Measurements from ENCODE around the gene NLGN1.

Gene NLGN1

DNA sequence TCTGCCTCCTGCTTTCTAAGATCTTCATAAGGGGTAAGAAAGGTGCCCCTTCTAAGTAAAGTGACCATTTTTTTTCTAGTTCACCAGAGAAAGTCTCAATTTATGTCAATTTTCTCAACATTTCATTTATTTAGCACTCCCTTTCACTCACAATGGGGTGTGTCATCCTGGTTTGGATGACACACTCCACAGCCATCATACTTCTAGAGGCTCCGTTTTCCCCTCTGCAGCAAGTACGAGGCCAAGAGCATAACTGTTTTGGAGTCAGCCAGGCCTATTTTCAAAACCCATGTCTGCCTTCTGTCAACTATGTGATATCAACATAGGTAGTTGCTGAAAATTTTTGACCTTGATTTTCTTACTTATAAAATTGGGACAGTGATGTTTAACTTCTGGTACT is 703.2 kb downstream of the NLGN1 start:
- H3K27ac ChIP-seq (ENCODE audit: low read depth, low read length), result no peak overlapping the region
- no peaks in the 10 kb centered on the region for H3K27me3 ChIP-seq (ENCODE audit: control insufficient read depth in 1 of 2, insufficient read depth in 2 of 2, low read length in 2 of 2)
- H3K36me3 ChIP-seq (ENCODE audit: insufficient read depth, low read length), result no peaks in the 10 kb centered on the region
- no peak overlapping the region for H3K4me3 ChIP-seq (ENCODE audit: low read depth in 1 of 2, low read length in 2 of 2)
- no peak overlapping the region for H3K9ac ChIP-seq (ENCODE audit: low read length)
- no peaks in the 10 kb centered on the region for H3K4me1 ChIP-seq (ENCODE audit: insufficient read depth, low read length)
- H3K9me3 ChIP-seq (ENCODE audit: low read length), result no peaks in the 10 kb centered on the region

GRCh38 chr3:174101244-174101643 is 703.7 kb downstream of the NLGN1 start:
- no peak overlapping the region for H3K4me3 ChIP-seq (ENCODE audit: low read depth in 1 of 2, low read length in 2 of 2)

GRCh38 chr3:174102274-174102673 is 704.7 kb downstream of the NLGN1 start:
- Histone ChIP-seq H3K4me3 (ENCODE audit: low read depth in 1 of 2, low read length in 2 of 2) (no peak overlapping the region), H3K9ac (ENCODE audit: low read length) (no peak overlapping the region), H3K27me3 (ENCODE audit: control insufficient read depth in 1 of 2, insufficient read depth in 2 of 2, low read length in 2 of 2) (no peaks in the 10 kb centered on the region), H3K9me3 (ENCODE audit: low read length) (no peaks in the 10 kb centered on the region), H3K4me1 (ENCODE audit: insufficient read depth, low read length) (no peaks in the 10 kb centered on the region), H3K27ac (ENCODE audit: low read depth, low read length) (no peak overlapping the region), H3K36me3 (ENCODE audit: insufficient read depth, low read length) (no peaks in the 10 kb centered on the region)

More at GRCh38 chr3:174101244-174101643, 703.7 kb downstream of the NLGN1 start:
- Histone ChIP-seq H3K9ac (ENCODE audit: low read length) (no peak overlapping the region), H3K4me1 (ENCODE audit: insufficient read depth, low read length) (no peaks in the 10 kb centered on the region), H3K36me3 (ENCODE audit: insufficient read depth, low read length) (no peaks in the 10 kb centered on the region), H3K9me3 (ENCODE audit: low read length) (no peaks in the 10 kb centered on the region), H3K27me3 (ENCODE audit: control insufficient read depth in 1 of 2, insufficient read depth in 2 of 2, low read length in 2 of 2) (no peaks in the 10 kb centered on the region), H3K27ac (ENCODE audit: low read depth, low read length) (no peak overlapping the region)

DNA sequence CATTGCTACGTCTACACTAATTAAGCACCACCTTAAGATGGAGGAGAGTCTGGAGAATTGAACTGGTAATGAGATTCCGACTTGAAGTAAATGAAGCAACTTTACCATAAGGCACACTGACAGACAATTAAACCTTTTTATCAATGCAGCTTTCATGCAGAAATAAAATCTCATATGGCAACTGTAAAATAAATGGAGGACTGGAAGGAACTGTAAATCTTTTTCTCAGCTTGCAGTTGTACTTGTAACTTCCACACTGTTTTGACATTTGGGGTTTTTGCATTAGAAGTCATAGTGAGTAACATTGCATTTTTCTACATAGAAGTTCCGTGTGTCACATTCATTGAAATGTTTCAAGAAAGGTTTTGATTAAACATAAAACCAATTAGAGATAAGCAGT is 705.3 kb downstream of the NLGN1 start:
- no peaks in the 10 kb centered on the region for H3K27me3 ChIP-seq (ENCODE audit: control insufficient read depth in 1 of 2, insufficient read depth in 2 of 2, low read length in 2 of 2)
- H3K9ac ChIP-seq (ENCODE audit: low read length), result no peak overlapping the region
- H3K4me1 ChIP-seq (ENCODE audit: insufficient read depth, low read length), result no peaks in the 10 kb centered on the region
- no peaks in the 10 kb centered on the region for H3K9me3 ChIP-seq (ENCODE audit: low read length)
- H3K27ac ChIP-seq (ENCODE audit: low read depth, low read length), result no peak overlapping the region
- H3K4me3 ChIP-seq (ENCODE audit: low read depth in 1 of 2, low read length in 2 of 2), result no peak overlapping the region
- no peaks in the 10 kb centered on the region for H3K36me3 ChIP-seq (ENCODE audit: insufficient read depth, low read length)

DNA sequence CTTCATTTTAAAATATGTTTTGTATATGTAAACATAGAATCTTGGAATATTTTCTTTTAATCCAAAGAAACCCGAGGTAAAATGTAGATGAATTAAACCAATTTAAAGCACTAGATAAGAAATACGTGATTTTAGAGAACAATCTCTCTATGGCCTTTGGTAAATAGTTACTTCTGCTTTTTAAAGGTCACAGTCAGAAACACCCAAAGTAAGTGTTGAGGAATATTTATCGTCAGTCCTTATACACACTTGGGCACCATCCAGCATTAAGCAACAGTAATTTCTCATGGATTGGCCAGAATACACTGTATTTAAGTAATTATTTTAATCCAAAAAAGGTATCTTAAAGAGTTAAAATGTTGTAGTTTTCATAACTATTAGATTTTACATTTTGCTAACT is 713.2 kb downstream of the NLGN1 start:
- no peak overlapping the region for H3K9ac ChIP-seq (ENCODE audit: low read length)
- no peaks in the 10 kb centered on the region for H3K4me1 ChIP-seq (ENCODE audit: insufficient read depth, low read length)
- H3K36me3 ChIP-seq (ENCODE audit: insufficient read depth, low read length), result no peaks in the 10 kb centered on the region
- H3K9me3 ChIP-seq (ENCODE audit: low read length), result no peaks in the 10 kb centered on the region
- H3K4me3 ChIP-seq (ENCODE audit: low read depth in 1 of 2, low read length in 2 of 2), result no peak overlapping the region
- H3K27ac ChIP-seq (ENCODE audit: low read depth, low read length), result no peak overlapping the region
- no peaks in the 10 kb centered on the region for H3K27me3 ChIP-seq (ENCODE audit: control insufficient read depth in 1 of 2, insufficient read depth in 2 of 2, low read length in 2 of 2)

DNA sequence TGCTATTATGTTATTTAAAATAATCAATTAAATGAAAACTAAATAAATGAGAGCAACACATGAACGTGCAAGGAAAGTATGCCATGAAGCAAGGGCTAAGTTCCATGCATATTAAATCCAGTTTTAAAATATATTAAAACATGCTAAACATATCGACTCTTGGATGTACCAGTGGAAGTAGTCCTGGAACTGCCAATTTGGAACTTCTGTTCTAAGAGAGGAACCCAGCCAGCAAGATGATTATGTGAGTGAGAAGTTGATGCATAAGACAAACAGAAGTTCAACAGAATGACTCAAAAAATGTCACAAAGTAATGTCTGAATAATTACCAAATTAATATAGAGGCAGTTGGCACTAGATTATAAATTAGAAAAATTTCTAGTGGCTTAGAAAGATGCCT is 714.2 kb downstream of the NLGN1 start:
- no peak overlapping the region for H3K4me3 ChIP-seq (ENCODE audit: low read depth in 1 of 2, low read length in 2 of 2)
- no peak overlapping the region for H3K9ac ChIP-seq (ENCODE audit: low read length)
- no peak overlapping the region for H3K27ac ChIP-seq (ENCODE audit: low read depth, low read length)
- H3K27me3 ChIP-seq (ENCODE audit: control insufficient read depth in 1 of 2, insufficient read depth in 2 of 2, low read length in 2 of 2), result no peaks in the 10 kb centered on the region
- H3K4me1 ChIP-seq (ENCODE audit: insufficient read depth, low read length), result no peaks in the 10 kb centered on the region
- H3K9me3 ChIP-seq (ENCODE audit: low read length), result no peaks in the 10 kb centered on the region
- H3K36me3 ChIP-seq (ENCODE audit: insufficient read depth, low read length), result no peaks in the 10 kb centered on the region

- no peaks in the 10 kb centered on the region for H3K27me3 ChIP-seq (ENCODE audit: control insufficient read depth in 1 of 2, insufficient read depth in 2 of 2, low read length in 2 of 2)
- no peak overlapping the region for H3K9ac ChIP-seq (ENCODE audit: low read length)
- H3K4me1 ChIP-seq (ENCODE audit: insufficient read depth, low read length), result no peaks in the 10 kb centered on the region
- no peak overlapping the region for H3K27ac ChIP-seq (ENCODE audit: low read depth, low read length)
- no peaks in the 10 kb centered on the region for H3K9me3 ChIP-seq (ENCODE audit: low read length)
- H3K4me3 ChIP-seq (ENCODE audit: low read depth in 1 of 2, low read length in 2 of 2), result no peak overlapping the region
- no peaks in the 10 kb centered on the region for H3K36me3 ChIP-seq (ENCODE audit: insufficient read depth, low read length)
Observed at GRCh38 chr3:174116421-174116820, 718.9 kb downstream of the NLGN1 start.

DNA sequence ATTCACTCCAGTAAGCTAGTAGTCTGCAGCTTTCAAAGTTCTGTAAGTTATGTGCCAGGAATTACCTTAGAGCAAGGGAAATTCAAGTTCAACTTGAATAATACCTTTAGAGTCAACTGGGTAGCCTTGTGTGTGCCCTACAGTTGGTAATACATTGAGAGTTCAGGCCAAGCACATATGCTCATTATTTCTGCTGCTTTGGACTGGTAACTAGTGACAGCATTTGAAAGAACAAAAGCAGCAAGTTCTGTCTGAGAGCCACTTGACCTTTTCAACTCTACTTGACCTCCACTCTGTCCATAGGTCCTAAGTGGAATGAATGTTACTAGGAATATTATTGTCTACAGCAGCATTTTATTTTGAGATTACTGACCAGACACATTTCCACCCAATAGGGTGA is 723.5 kb downstream of the NLGN1 start:
- H3K4me3 ChIP-seq (ENCODE audit: low read depth in 1 of 2, low read length in 2 of 2), result no peak overlapping the region
- H3K27ac ChIP-seq (ENCODE audit: low read depth, low read length), result no peak overlapping the region
- H3K27me3 ChIP-seq (ENCODE audit: control insufficient read depth in 1 of 2, insufficient read depth in 2 of 2, low read length in 2 of 2), result no peaks in the 10 kb centered on the region
- H3K36me3 ChIP-seq (ENCODE audit: insufficient read depth, low read length), result no peaks in the 10 kb centered on the region
- H3K9me3 ChIP-seq (ENCODE audit: low read length), result no peaks in the 10 kb centered on the region
- no peaks in the 10 kb centered on the region for H3K4me1 ChIP-seq (ENCODE audit: insufficient read depth, low read length)
- H3K9ac ChIP-seq (ENCODE audit: low read length), result no peak overlapping the region

DNA sequence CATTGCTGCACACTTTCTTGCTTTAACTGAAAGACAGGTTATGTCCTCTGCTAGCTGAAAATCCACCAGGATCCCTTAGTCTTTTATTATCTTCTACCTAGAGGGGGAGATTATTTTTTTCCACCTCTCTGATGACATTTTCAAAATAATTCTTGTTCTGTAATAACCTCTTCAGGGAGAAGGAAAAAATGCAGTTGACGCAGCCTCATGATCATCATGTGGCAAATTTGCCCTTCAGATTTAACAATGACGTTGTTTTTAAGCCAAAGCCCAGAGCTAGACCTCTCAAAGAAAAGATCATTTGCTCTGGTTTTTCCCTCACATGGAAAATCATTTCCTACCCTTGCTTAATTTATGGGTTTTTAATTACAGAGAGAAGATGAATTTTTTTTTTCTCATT is 724.9 kb downstream of the NLGN1 start:
- no peaks in the 10 kb centered on the region for H3K9me3 ChIP-seq (ENCODE audit: low read length)
- H3K36me3 ChIP-seq (ENCODE audit: insufficient read depth, low read length), result no peaks in the 10 kb centered on the region
- H3K4me1 ChIP-seq (ENCODE audit: insufficient read depth, low read length), result no peaks in the 10 kb centered on the region
- no peaks in the 10 kb centered on the region for H3K27me3 ChIP-seq (ENCODE audit: control insufficient read depth in 1 of 2, insufficient read depth in 2 of 2, low read length in 2 of 2)
- H3K4me3 ChIP-seq (ENCODE audit: low read depth in 1 of 2, low read length in 2 of 2), result no peak overlapping the region
- no peak overlapping the region for H3K27ac ChIP-seq (ENCODE audit: low read depth, low read length)
- no peak overlapping the region for H3K9ac ChIP-seq (ENCODE audit: low read length)

DNA sequence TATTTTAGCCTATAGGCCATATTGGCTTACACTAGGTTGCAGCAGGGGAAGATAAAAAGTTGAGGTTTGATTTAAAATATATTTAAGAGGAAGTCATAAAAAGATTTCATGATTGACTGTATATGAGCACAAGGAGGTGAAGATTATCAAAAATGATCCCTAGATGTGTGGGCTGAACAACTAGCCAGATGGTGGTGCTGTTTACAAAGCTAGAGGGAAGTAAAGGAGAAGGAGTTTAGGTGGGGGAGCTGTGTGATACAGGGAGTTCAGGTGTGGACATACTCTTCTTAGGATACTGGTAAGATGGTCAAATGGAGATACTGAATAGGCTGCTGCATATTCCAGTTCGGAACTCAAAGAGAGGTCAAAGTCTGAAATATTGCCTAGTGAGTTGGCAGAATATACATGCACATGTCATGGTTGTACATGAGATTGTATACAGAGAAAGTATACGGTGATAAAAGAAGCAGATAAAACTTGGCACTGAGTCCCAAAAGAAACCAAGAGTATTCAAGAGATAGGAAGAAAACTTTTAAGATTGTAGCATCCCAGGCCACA is 727.8 kb downstream of the NLGN1 start:
- Histone ChIP-seq H3K27me3 (ENCODE audit: control insufficient read depth in 1 of 2, insufficient read depth in 2 of 2, low read length in 2 of 2) (no peaks in the 10 kb centered on the region), H3K4me1 (ENCODE audit: insufficient read depth, low read length) (no peaks in the 10 kb centered on the region), H3K36me3 (ENCODE audit: insufficient read depth, low read length) (no peaks in the 10 kb centered on the region), H3K9me3 (ENCODE audit: low read length) (no peaks in the 10 kb centered on the region), H3K27ac (ENCODE audit: low read depth, low read length) (no peak overlapping the region), H3K4me3 (ENCODE audit: low read depth in 1 of 2, low read length in 2 of 2) (no peak overlapping the region), H3K9ac (ENCODE audit: low read length) (no peak overlapping the region)

- Histone ChIP-seq H3K27ac (ENCODE audit: low read depth, low read length) (no peak overlapping the region), H3K27me3 (ENCODE audit: control insufficient read depth in 1 of 2, insufficient read depth in 2 of 2, low read length in 2 of 2) (no peaks in the 10 kb centered on the region), H3K36me3 (ENCODE audit: insufficient read depth, low read length) (no peaks in the 10 kb centered on the region), H3K9me3 (ENCODE audit: low read length) (no peaks in the 10 kb centered on the region), H3K9ac (ENCODE audit: low read length) (no peak overlapping the region), H3K4me3 (ENCODE audit: low read depth in 1 of 2, low read length in 2 of 2) (no peak overlapping the region), H3K4me1 (ENCODE audit: insufficient read depth, low read length) (no peaks in the 10 kb centered on the region)
Observed at GRCh38 chr3:174126990-174127758, 729.6 kb downstream of the NLGN1 start.

DNA sequence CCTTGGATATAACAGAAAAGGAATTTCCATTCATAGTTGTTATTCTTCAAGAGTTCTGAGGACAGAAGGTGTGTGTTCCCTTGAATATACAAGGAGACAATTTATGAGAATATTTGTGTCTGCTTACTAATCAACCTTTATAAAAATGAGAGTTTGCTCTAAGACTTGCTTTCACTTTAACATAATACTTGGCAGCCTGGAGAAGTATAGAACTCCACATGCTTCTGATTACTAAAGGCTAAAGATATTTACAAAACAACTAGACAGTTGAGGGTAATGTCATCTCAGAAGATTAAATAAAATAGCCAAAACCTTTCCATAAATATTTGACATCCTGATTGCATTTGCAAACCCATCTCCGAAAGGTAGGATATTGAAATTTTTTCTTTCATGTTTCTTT is 734.5 kb downstream of the NLGN1 start:
- Histone ChIP-seq H3K27me3 (ENCODE audit: control insufficient read depth in 1 of 2, insufficient read depth in 2 of 2, low read length in 2 of 2) (no peaks in the 10 kb centered on the region), H3K27ac (ENCODE audit: low read depth, low read length) (no peak overlapping the region), H3K4me1 (ENCODE audit: insufficient read depth, low read length) (no peaks in the 10 kb centered on the region), H3K36me3 (ENCODE audit: insufficient read depth, low read length) (no peaks in the 10 kb centered on the region), H3K4me3 (ENCODE audit: low read depth in 1 of 2, low read length in 2 of 2) (no peak overlapping the region), H3K9me3 (ENCODE audit: low read length) (no peaks in the 10 kb centered on the region), H3K9ac (ENCODE audit: low read length) (no peak overlapping the region)

Data from muscle layer of colon (tissue), 2 donors.